ENCODE results near the gene ITGB2.
"Not testable (repeated sequence)": the region's sequence is repeated elsewhere in the genome, so short reads cannot be mapped to it uniquely, and the experiment has no call there.

The ITGB2 gene

GRCh38 chr21:44914176-44914874, 6.4 kb downstream of the ITGB2 start:
- no peak for TF ChIP-seq JUND (IDR thresholded peaks at IDR 0.05; ENCODE audit: low read depth)
- in situ Hi-C loops (cut with HindIII; ENCODE audit: low pct_unique_long_range_greater_than_20kb, low sequenced_read_pairs) = no loop called here
- DNase-seq (ENCODE audit: low read depth in 1 of 2, low spot score in 1 of 2) = no peak

- TF ChIP-seq JUND (IDR thresholded peaks at IDR 0.05; ENCODE audit: low read depth) = no peak
- DNase-seq (ENCODE audit: low read depth in 1 of 2, low spot score in 1 of 2) = no peak
- in situ Hi-C loops (cut with HindIII; ENCODE audit: low pct_unique_long_range_greater_than_20kb, low sequenced_read_pairs) = no loop called here
Measured at GRCh38 chr21:44913425-44914175, 7.1 kb downstream of the ITGB2 start.

DNA sequence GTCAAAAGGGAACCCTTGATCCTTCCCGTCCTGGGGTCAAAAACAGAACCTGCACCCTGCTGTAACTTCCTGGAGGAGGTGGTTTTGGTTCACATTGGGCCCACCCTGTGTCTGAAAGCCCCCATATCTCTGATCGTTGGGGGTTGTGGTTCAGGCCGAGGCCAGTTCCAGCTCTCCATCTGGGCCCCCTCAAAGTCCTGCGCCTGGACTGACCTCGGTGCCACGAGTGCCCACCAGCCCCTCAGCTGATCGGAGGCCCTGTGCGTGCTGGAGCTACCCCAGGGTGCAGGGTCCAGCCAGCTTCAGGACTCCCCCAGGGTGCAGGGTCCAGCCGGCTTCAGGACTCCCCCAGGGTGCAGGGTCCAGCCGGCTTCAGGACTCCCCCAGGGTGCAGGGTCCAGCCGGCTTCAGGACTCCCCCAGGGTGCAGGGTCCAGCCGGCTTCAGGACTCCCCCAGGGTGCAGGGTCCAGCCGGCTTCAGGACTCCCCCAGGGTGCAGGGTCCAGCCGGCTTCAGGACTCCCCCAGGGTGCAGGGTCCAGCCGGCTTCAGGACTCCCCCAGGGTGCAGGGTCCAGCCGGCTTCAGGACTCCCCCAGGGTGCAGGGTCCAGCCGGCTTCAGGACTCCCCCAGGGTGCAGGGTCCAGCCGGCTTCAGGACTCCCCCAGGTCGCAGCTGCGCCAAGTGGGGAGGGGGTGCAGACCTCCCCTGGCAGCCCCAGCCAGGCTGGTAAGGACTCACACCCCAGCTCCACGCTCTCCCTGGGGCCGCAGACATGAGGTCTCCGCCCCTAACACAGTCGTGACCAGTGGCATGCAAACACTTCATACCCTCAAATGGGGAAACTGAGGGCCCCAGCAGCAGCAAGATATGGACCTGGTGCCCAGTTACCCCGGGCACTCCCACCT, 7.9 kb downstream of the ITGB2 start:
- in situ Hi-C loops (cut with HindIII; ENCODE audit: low pct_unique_long_range_greater_than_20kb, low sequenced_read_pairs); DNase-seq (ENCODE audit: low read depth in 1 of 2, low spot score in 1 of 2): not testable (repeated sequence)

- in situ Hi-C loops (cut with HindIII; ENCODE audit: low pct_unique_long_range_greater_than_20kb, low sequenced_read_pairs) = no loop called here
- no peak for DNase-seq (ENCODE audit: low read depth in 1 of 2, low spot score in 1 of 2)
- no peak for TF ChIP-seq JUND (IDR thresholded peaks at IDR 0.05; ENCODE audit: low read depth)
Measured at GRCh38 chr21:44912158-44912473, 8.6 kb downstream of the ITGB2 start.

GRCh38 chr21:44911384-44912157, 9.1 kb downstream of the ITGB2 start:
- DNase-seq (ENCODE audit: low read depth in 1 of 2, low spot score in 1 of 2) = peak; percentile 74 to 85
- TF ChIP-seq JUND (IDR thresholded peaks at IDR 0.05; ENCODE audit: low read depth) = no peak
- in situ Hi-C loops (cut with HindIII; ENCODE audit: low pct_unique_long_range_greater_than_20kb, low sequenced_read_pairs) = no loop called here

- in situ Hi-C loops (cut with HindIII; ENCODE audit: low pct_unique_long_range_greater_than_20kb, low sequenced_read_pairs) = no loop called here
- no peak for TF ChIP-seq JUND (IDR thresholded peaks at IDR 0.05; ENCODE audit: low read depth)
- no peak for DNase-seq (ENCODE audit: low read depth in 1 of 2, low spot score in 1 of 2)
Measured at GRCh38 chr21:44911068-44911383, 9.7 kb downstream of the ITGB2 start.

- TF ChIP-seq JUND (IDR thresholded peaks at IDR 0.05; ENCODE audit: low read depth) = no peak
- DNase-seq (ENCODE audit: low read depth in 1 of 2, low spot score in 1 of 2) = no peak
- in situ Hi-C loops (cut with HindIII; ENCODE audit: low pct_unique_long_range_greater_than_20kb, low sequenced_read_pairs) = no loop called here
Measured at GRCh38 chr21:44910229-44911067, 10.3 kb downstream of the ITGB2 start.

DNA sequence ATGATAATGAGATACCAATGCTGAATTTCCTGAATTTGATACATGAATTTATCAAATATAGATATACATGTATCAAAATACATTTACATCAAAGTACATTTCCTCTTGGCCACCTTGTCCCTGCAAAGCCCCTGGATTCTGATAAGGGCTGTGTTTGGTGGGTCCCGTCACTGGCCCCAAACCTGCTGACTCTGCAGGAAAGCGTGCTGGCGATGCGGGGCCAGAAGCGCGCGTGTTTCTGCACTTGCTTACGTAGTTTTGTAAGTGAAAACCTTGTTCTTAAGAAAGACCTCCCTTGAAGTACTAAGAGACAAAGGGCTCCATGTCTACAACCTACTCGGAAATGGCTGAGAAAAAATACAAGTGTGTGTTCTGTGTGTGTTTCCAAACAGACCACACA, 11.0 kb downstream of the ITGB2 start:
- no peak for TF ChIP-seq JUND (IDR thresholded peaks at IDR 0.05; ENCODE audit: low read depth)
- in situ Hi-C loops (cut with HindIII; ENCODE audit: low pct_unique_long_range_greater_than_20kb, low sequenced_read_pairs) = no loop called here
- DNase-seq (ENCODE audit: low read depth in 1 of 2, low spot score in 1 of 2) = no peak

DNA sequence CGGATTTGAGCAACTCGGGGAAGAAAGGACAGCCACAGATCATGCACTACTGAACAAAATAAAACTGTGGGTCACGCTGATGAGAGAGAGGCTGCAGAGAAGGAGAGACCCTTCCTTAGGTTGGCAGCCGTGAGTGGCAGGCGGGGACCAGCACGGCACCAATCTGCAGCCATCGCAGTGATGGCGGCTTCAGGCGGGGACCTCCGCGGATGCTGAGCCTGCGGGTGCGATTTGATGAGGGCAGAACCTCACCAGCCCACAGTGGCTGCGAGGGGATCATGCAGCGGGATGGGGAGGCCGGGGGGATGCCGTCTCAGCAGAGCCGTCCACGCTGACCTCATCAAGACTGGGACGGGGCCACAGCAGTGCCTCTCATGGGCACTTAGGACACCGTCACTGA, 11.8 kb downstream of the ITGB2 start:
- no peak for DNase-seq (ENCODE audit: low read depth in 1 of 2, low spot score in 1 of 2)
- no peak for TF ChIP-seq JUND (IDR thresholded peaks at IDR 0.05; ENCODE audit: low read depth)
- in situ Hi-C loops (cut with HindIII; ENCODE audit: low pct_unique_long_range_greater_than_20kb, low sequenced_read_pairs) = no loop called here

DNA sequence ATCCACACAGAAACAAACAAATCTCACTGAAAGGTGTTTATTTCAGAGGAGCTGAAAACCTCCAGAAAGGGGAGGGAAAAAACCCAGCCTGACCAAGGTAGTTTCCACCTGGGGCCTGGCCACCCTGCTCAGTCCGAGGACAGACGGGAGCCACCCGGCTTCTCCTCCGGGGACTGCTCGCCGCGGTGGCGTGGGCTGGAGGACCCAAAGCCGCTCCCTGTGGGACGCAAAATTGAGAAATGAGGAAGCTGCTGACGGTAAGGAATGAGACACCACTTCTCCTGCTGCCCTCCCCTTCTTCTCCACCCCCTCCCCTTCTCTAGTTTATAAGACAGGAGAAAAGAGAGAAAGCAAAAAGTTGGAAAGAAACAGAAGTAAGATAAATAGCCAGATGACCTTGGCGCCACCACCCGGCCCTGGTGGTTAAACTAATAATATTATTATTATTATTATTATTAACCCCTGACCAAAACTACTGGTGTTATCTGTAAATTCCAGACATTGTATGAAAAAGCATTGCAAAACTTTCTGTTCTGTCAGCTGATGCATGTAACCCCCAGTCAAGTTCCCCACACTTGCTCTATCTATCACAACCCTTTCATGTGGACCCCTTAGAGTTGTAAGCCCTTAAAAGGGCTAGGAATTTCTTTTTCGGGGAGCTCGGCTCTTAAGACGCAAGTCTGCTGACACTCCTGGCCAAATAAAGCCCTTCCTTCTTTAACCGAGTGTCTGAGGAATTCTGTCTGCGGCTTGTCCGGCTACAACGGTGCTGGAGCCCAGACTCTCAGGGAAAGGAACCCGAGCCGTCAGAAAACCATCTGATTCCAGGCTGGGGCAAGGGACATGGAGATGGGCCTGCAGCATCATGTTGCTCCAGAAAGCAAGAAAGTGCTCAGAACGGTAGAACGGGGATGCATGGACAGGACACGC, 12.5 kb downstream of the ITGB2 start:
- in situ Hi-C loops (cut with HindIII; ENCODE audit: low pct_unique_long_range_greater_than_20kb, low sequenced_read_pairs) = no loop called here
- DNase-seq (ENCODE audit: low read depth in 1 of 2, low spot score in 1 of 2) = no peak
- no peak for TF ChIP-seq JUND (IDR thresholded peaks at IDR 0.05; ENCODE audit: low read depth)
